Endodermal cell (in vitro differentiated cells): ENCODE data around the gene GALNT5. TPM values are rescaled to one million over a fixed set of nuclear protein-coding genes. Genes with fewer than 3 reads are reported as not detected.
"Not testable (repeated sequence)": the region's sequence is repeated elsewhere in the genome, so short reads cannot be mapped to it uniquely, and the experiment has no call there.

Experiments
- DNase-seq: peaks from one replicate; pipeline ENCODE4 v3.0.0-alpha.2; 2017
- H3K27ac ChIP-seq: 2 replicates; pipeline ENCODE4 v1.5.1; 2013; ENCODE audit warnings: mild to moderate bottlenecking, low read depth, low read length, moderate library complexity
- H3K27me3 ChIP-seq: 2 replicates; pipeline ENCODE4 v1.6.1; 2013; ENCODE audit warnings: mild to moderate bottlenecking, low read length, moderate library complexity; ENCODE audit not compliant: insufficient read depth, control insufficient read depth, poor library complexity, severe bottlenecking
- H3K36me3 ChIP-seq: 2 replicates; pipeline ENCODE4 v1.7.0; 2013; ENCODE audit warnings: mild to moderate bottlenecking, low read length, moderate library complexity; ENCODE audit not compliant: control insufficient read depth, insufficient read depth
- H3K4me1 ChIP-seq: one replicate; pipeline ENCODE4 v1.7.0; 2013; ENCODE audit warnings: low read length; ENCODE audit not compliant: control insufficient read depth, insufficient read depth
- H3K4me3 ChIP-seq: 2 replicates; pipeline ENCODE4 v1.5.1; 2013; ENCODE audit warnings: mild to moderate bottlenecking, low read length, moderate library complexity
- H3K9ac ChIP-seq: 2 replicates; pipeline ENCODE4 v1.6.1; 2013; ENCODE audit warnings: mild to moderate bottlenecking, low read length, moderate library complexity; ENCODE audit not compliant: poor library complexity, severe bottlenecking; ENCODE audit errors: extremely low read depth
- H3K9me3 ChIP-seq: 2 replicates; pipeline ENCODE4 v1.6.1; 2013; ENCODE audit warnings: mild to moderate bottlenecking, low read length, moderate library complexity; ENCODE audit not compliant: control insufficient read depth
- H3K27ac Mint-ChIP-seq: 2 replicates; pipeline ENCODE4 v1.8.0; 2020; ENCODE audit warnings: mixed read lengths
- H3K27me3 Mint-ChIP-seq: 2 replicates; pipeline ENCODE4 v1.8.0; 2021; ENCODE audit warnings: mild to moderate bottlenecking, mixed read lengths; ENCODE audit not compliant: insufficient read depth
- H3K36me3 Mint-ChIP-seq: 2 replicates; pipeline ENCODE4 v1.8.0; 2020; ENCODE audit warnings: low read depth, mixed read lengths
- H3K4me1 Mint-ChIP-seq: 2 replicates; pipeline ENCODE4 v1.8.0; 2020; ENCODE audit warnings: mixed read lengths
- H3K4me3 Mint-ChIP-seq: 2 replicates; pipeline ENCODE4 v1.8.0; 2020; ENCODE audit warnings: mild to moderate bottlenecking, moderate library complexity, mixed read lengths
- H3K9me3 Mint-ChIP-seq: 2 replicates; pipeline ENCODE4 v1.8.0; 2020; ENCODE audit warnings: mild to moderate bottlenecking, mixed read lengths
- CTCF ChIP-seq: fragments of 200-600 bp; sonication (generic); conservative IDR thresholded peaks from 2 replicates; pipeline ENCODE4 v1.5.0; 2021; ENCODE audit warnings: antibody characterized with exemption, mild to moderate bottlenecking
- WGBS, 2 experiments: methylation state at CpG; one replicate each; pipeline versions ENCODE4 v1.1.5 to v1.1.7; 2013; ENCODE audit warnings: missing lambda C conversion rate in 2 of 2, mixed read lengths in 1 of 2; ENCODE audit not compliant: insufficient coverage in 1 of 2, insufficient read length in 1 of 2; 5-methylcytosine and 5-hydroxymethylcytosine counted together
- total RNA-seq, 2 donors: library from RNA; stranded (reverse); fragmentation: NEBNext Ultra II Directional in 1 of 2; extraction: Animal tissue kit (Norgen Biotek cat#: 25700) in 1 of 2; gene quantifications; 2 replicates in 1 of 2; 3 replicates in 1 of 2; pipeline ENCODE4 v1.2.1, GENCODE V29; 2021

GALNT5 gene
- total RNA-seq, 2 donors from 2014 or later, result 0.11 TPM; not detected in 1

- H3K36me3 ChIP-seq, result no peaks in the 10 kb centered on the region
- H3K4me1 ChIP-seq, result no peaks in the 10 kb centered on the region
- no peak for TF ChIP-seq CTCF
- no peaks in the 10 kb centered on the region for H3K4me1 Mint-ChIP-seq
- H3K4me3 ChIP-seq, result no peak overlapping the region
- H3K36me3 Mint-ChIP-seq, result peaks cover 24% of the 10 kb centered on the region
- WGBS, 2 experiments, result 87 to 96% methylated on average over 2 to 4 of the region's 4 CpGs
- H3K4me3 Mint-ChIP-seq, result no peak overlapping the region
- H3K27ac Mint-ChIP-seq, result no peak overlapping the region
- H3K27ac ChIP-seq, result no peak overlapping the region
- H3K9me3 Mint-ChIP-seq, result peaks cover 43% of the 10 kb centered on the region
- peaks cover 41% of the 10 kb centered on the region for H3K9me3 ChIP-seq
- DNase-seq, result no peak
- H3K27me3 ChIP-seq, result no peaks in the 10 kb centered on the region
- H3K27me3 Mint-ChIP-seq, result no peaks in the 10 kb centered on the region
- no peak overlapping the region for H3K9ac ChIP-seq
Measured at GRCh38 chr2:157339965-157340655, 82.6 kb downstream of the GALNT5 start.

DNA sequence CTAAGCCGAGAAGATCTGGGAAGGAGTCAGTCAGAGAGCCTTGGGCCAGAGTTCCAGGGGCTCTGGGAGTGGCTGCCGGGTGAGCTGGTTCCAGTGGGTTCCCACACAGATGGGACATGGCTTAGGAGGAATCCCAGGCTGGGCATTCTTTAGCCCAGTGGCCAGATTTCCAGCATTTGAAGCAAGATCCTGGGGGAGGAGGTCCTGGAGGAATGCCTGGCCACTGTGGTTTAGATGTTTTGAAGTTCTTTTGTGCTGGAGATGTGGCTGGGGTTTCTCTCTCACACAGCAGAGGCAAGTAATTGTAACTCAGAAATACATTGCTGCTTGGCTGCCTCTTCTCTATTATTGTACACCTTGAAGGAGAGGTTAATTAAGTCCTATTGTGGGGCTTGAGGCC lies 83.9 kb downstream of the GALNT5 start:
- H3K4me1 ChIP-seq, H3K9ac ChIP-seq, H3K27me3 Mint-ChIP-seq, H3K4me3 Mint-ChIP-seq, DNase-seq, H3K4me3 ChIP-seq, H3K27ac ChIP-seq, H3K36me3 ChIP-seq, H3K27ac Mint-ChIP-seq, H3K4me1 Mint-ChIP-seq, H3K27me3 ChIP-seq: not testable (repeated sequence)
- H3K9me3 ChIP-seq, result peaks cover 47% of the 10 kb centered on the region
- peaks cover 24% of the 10 kb centered on the region for H3K36me3 Mint-ChIP-seq
- peaks cover 53% of the 10 kb centered on the region for H3K9me3 Mint-ChIP-seq
- 89% methylated on average over 2 of the region's 2 CpGs; no CpG with 5 or more reads in 1 of the 2 experiments for WGBS, 2 experiments

DNA sequence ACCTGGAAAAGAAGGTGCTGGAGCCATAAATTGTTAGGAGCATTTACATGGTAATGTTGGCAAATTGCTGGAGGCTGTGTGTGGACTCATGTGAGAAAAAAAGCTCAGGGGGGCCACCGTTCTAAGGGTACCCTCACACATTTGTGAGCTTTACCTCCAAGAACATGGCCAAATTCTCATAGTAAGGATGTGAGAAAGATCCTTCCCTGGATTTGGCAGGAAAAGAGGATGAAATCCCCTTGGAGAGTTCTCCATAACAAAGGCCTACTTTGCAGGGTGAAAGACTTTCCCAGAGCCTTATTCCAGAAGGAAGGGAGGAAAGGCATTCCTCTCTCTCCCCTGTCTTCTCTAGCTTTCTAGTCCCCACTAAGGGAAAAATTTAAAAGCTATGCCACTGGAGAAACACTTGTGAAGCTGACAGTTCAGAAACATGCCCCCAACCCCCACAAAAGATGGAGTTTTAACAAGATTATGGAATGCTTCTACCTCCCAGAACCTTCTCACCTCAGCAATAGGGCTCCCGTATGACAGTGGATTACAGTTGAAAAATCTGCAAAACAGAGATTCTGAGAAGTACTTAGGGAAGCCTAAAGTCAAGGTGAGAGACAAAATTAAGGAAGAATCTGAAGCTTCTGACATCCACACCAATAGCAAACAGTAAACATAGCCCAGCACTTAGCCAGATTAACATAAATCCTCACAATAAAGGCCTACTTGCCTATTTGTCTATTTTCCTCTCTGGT lies 88.3 kb downstream of the GALNT5 start:
- Mint-ChIP-seq H3K4me3 (no peak overlapping the region), H3K4me1 (peaks cover 14% of the 10 kb centered on the region), H3K9me3 (peaks cover 58% of the 10 kb centered on the region), H3K27me3 (no peaks in the 10 kb centered on the region), H3K36me3 (peaks cover 24% of the 10 kb centered on the region), H3K27ac (peak overlapping the region; percentile 19)
- no peaks in the 10 kb centered on the region for H3K36me3 ChIP-seq
- peak; percentile 55 for DNase-seq
- WGBS, 2 experiments, result 52% methylated on average over 2 of the region's 2 CpGs; no CpG with 5 or more reads in 1 of the 2 experiments
- H3K9me3 ChIP-seq, result peaks cover 47% of the 10 kb centered on the region
- H3K9ac ChIP-seq, result no peak overlapping the region
- H3K4me1 ChIP-seq, result peaks cover 6% of the 10 kb centered on the region
- no peak for TF ChIP-seq CTCF
- H3K27me3 ChIP-seq, result no peaks in the 10 kb centered on the region
- peak overlapping the region; percentile 30 for H3K4me3 ChIP-seq
- H3K27ac ChIP-seq, result no peak overlapping the region
